Measurements from ENCODE around the gene GAB3.

The GAB3 gene

GRCh38 chrX:154735695-154736393 is 15.0 kb downstream of the GAB3 start:
- DNase-seq (ENCODE audit: low read depth): peak; percentile 89
- no peak overlapping the region for H3K4me3 ChIP-seq (ENCODE audit: low read length)
- no peak for TF ChIP-seq CTCF (conservative IDR thresholded peaks at IDR 0.05; ENCODE audit: low read length)

- TF ChIP-seq CTCF (conservative IDR thresholded peaks at IDR 0.05; ENCODE audit: low read length): no peak
- no peak for DNase-seq (ENCODE audit: low read depth)
- H3K4me3 ChIP-seq (ENCODE audit: low read length): no peak overlapping the region
Measured at GRCh38 chrX:154734061-154734781, 16.7 kb downstream of the GAB3 start.

DNA sequence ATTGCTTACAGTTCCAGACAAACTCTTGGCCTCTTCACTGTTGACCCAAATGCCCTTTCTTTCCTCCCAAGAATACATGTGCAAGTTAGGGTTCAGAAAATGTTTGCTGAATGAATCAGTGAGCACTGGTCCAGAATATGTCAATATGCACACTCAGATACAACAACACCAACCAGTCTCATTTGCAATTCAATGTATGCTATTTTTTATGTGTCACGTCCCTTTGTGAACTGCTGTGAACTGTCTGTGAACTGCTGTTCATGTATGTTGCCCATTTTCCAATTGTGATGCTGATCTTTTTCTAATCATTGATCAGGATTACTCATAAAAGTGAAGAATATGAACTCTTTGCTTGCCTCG is 17.8 kb downstream of the GAB3 start:
- no peak overlapping the region for H3K4me3 ChIP-seq (ENCODE audit: low read length)
- TF ChIP-seq CTCF (conservative IDR thresholded peaks at IDR 0.05; ENCODE audit: low read length): no peak
- DNase-seq (ENCODE audit: low read depth): no peak

DNA sequence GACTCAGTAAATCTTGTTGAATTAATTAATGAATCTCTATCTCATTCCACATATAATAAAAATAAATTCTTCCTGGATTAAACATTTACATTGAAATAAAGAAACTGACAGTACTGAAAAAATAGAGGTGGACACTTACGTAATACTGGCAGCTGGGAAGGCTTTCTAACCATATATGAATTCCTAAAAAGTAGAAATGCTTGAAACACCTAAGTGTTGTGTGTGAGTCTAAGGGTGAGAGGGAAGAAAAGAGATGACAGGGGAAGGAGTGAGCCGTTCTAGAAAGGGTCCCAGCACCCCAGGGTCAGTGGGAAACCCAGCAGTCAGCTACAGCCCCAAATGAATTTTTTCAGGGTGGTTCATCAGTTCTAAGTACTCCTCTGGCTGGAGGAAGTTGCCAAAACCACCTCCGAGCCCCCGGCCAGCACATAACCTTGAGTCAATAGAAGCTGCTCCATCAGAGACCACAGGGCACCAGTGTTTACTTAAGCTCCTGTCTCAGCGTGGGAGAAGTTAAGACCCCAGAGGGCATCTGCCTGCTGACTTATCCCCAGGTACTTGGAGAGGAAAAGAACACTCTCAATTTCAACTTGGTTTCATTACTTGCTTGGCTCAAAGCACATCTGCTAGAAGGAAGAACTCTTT is 18.3 kb downstream of the GAB3 start:
- no peak overlapping the region for H3K4me3 ChIP-seq (ENCODE audit: low read length)
- DNase-seq (ENCODE audit: low read depth): no peak
- no peak for TF ChIP-seq CTCF (conservative IDR thresholded peaks at IDR 0.05; ENCODE audit: low read length)

- H3K4me3 ChIP-seq (ENCODE audit: low read length): no peak overlapping the region
- no peak for DNase-seq (ENCODE audit: low read depth)
- TF ChIP-seq CTCF (conservative IDR thresholded peaks at IDR 0.05; ENCODE audit: low read length): no peak
Measured at GRCh38 chrX:154731881-154732280, 19.0 kb downstream of the GAB3 start.

- TF ChIP-seq CTCF (conservative IDR thresholded peaks at IDR 0.05; ENCODE audit: low read length): no peak
- no peak overlapping the region for H3K4me3 ChIP-seq (ENCODE audit: low read length)
- no peak for DNase-seq (ENCODE audit: low read depth)
Measured at GRCh38 chrX:154731184-154731583, 19.7 kb downstream of the GAB3 start.
